ENCODE data around the gene ZNRF3.

DNA sequence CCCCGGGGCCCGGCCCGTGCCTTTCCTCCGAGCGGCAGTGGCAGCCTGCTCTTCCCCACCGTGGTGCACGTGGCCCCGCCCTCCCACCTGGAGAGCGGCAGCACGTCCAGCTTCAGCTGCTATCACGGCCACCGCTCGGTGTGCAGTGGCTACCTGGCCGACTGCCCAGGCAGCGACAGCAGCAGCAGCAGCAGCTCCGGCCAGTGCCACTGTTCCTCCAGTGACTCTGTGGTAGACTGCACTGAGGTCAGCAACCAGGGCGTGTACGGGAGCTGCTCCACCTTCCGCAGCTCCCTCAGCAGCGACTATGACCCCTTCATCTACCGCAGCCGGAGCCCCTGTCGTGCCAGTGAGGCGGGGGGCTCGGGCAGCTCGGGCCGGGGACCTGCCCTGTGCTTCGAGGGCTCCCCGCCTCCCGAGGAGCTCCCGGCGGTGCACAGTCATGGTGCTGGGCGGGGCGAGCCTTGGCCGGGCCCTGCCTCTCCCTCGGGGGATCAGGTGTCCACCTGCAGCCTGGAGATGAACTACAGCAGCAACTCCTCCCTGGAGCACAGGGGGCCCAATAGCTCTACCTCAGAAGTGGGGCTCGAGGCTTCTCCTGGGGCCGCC is 166.4 kb downstream of the ZNRF3 start:
- TF ChIP-seq, protein P1, sequence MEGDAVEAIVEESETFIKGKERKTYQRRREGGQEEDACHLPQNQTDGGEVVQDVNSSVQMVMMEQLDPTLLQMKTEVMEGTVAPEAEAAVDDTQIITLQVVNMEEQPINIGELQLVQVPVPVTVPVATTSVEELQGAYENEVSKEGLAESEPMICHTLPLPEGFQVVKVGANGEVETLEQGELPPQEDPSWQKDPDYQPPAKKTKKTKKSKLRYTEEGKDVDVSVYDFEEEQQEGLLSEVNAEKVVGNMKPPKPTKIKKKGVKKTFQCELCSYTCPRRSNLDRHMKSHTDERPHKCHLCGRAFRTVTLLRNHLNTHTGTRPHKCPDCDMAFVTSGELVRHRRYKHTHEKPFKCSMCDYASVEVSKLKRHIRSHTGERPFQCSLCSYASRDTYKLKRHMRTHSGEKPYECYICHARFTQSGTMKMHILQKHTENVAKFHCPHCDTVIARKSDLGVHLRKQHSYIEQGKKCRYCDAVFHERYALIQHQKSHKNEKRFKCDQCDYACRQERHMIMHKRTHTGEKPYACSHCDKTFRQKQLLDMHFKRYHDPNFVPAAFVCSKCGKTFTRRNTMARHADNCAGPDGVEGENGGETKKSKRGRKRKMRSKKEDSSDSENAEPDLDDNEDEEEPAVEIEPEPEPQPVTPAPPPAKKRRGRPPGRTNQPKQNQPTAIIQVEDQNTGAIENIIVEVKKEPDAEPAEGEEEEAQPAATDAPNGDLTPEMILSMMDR (IDR thresholded peaks at IDR 0.05) = no peak
- no peak for TF ChIP-seq ZFX (IDR thresholded peaks at IDR 0.05; ENCODE audit: borderline replicate concordance)
